BLaER1 treated with 17β-estradiol and CSF1 and Interleukin-3, amounts not matched to agents 10 nM and 100 nM (cell line): ENCODE measurements around the gene ZNF800.

ENCODE experiments used
- H3K27ac ChIP-seq, 11 experiments: shearing (Covaris generic); formaldehyde crosslinking; 2 replicates each; pipeline ENCODE4 v1.8.1; 2022
- H3K27me3 ChIP-seq, 11 experiments: shearing (Covaris generic); formaldehyde crosslinking; 2 replicates each; pipeline ENCODE4 v1.8.1; 2022
- H3K36me3 ChIP-seq, 11 experiments: shearing (Covaris generic); formaldehyde crosslinking; 2 replicates each; pipeline ENCODE4 v1.8.1; 2022
- H3K4me1 ChIP-seq, 10 experiments: shearing (Covaris generic); formaldehyde crosslinking; 2 replicates each; pipeline ENCODE4 v1.8.1; 2022
- H3K4me2 ChIP-seq, 11 experiments: shearing (Covaris generic); formaldehyde crosslinking; 2 replicates each; pipeline ENCODE4 v1.8.1; 2022
- H3K4me3 ChIP-seq, 10 experiments: shearing (Covaris generic); formaldehyde crosslinking; 2 replicates each; pipeline ENCODE4 v1.8.1; 2022
- H3K9ac ChIP-seq, 11 experiments: shearing (Covaris generic); formaldehyde crosslinking; 2 replicates each; pipeline ENCODE4 v1.8.1; 2022
- H3K9me3 ChIP-seq, 11 experiments: shearing (Covaris generic); formaldehyde crosslinking; replicated peaks in 1 of 11; 2 replicates each; pipeline ENCODE4 v1.8.1; 2022
- H4K20me1 ChIP-seq, 11 experiments: shearing (Covaris generic); formaldehyde crosslinking; 2 replicates each; pipeline ENCODE4 v1.8.1; 2022
- Cebpa-rat ChIP-seq, 11 experiments: shearing (Covaris generic); IDR thresholded peaks; 2 replicates each; pipeline ENCODE4 v1.8.1; 2022

The ZNF800 gene

GRCh38 chr7:127383123-127383835 lies 9.2 kb downstream of the ZNF800 start:
- no peaks in the 10 kb centered on the region for H3K27me3 ChIP-seq
- peak overlapping the region in 3 of 11 experiments; percentile 13 to 19 (median 17); a peak in 3 of 22 replicates for H3K4me2 ChIP-seq
- no peak for TF ChIP-seq Cebpa-rat (IDR thresholded peaks at IDR 0.05)
- H3K27ac ChIP-seq: no peak overlapping the region
- H3K4me3 ChIP-seq: no peak overlapping the region
- peaks cover 0 to 52% (median 8%) of the 10 kb centered on the region in 10 experiments; a peak in 11 of 20 replicates for H3K4me1 ChIP-seq
- H3K9ac ChIP-seq: 0 out of 22 replicates have a peak overlapping the region, but pooled peaks of 1 of the 11 experiments have one; percentile 34
- H4K20me1 ChIP-seq: peaks cover 57 to 97% (median 90%) of the 10 kb centered on the region in 11 experiments
- no peaks in the 10 kb centered on the region for H3K9me3 ChIP-seq
- peaks cover 50 to 97% (median 82%) of the 10 kb centered on the region in 11 experiments for H3K36me3 ChIP-seq

- Histone ChIP-seq H3K36me3 (peaks cover 47 to 97% (median 82%) of the 10 kb centered on the region in 11 experiments), H3K9me3 (no peaks in the 10 kb centered on the region), H3K4me1 (peaks cover 0 to 48% (median 8%) of the 10 kb centered on the region in 10 experiments; a peak in 10 of 20 replicates), H3K27ac (no peak overlapping the region), H3K27me3 (no peaks in the 10 kb centered on the region), H4K20me1 (peaks cover 59 to 97% (median 90%) of the 10 kb centered on the region in 11 experiments), H3K4me2 (peak overlapping the region in 2 of 11 experiments; percentile 13 to 46; a peak in 4 of 22 replicates), H3K9ac (0 out of 22 replicates have a peak overlapping the region, but pooled peaks of 1 of the 11 experiments have one; percentile 34), H3K4me3 (no peak overlapping the region)
- no peak for TF ChIP-seq Cebpa-rat (IDR thresholded peaks at IDR 0.05)
Measured at GRCh38 chr7:127382301-127383085, 10.0 kb downstream of the ZNF800 start.

DNA sequence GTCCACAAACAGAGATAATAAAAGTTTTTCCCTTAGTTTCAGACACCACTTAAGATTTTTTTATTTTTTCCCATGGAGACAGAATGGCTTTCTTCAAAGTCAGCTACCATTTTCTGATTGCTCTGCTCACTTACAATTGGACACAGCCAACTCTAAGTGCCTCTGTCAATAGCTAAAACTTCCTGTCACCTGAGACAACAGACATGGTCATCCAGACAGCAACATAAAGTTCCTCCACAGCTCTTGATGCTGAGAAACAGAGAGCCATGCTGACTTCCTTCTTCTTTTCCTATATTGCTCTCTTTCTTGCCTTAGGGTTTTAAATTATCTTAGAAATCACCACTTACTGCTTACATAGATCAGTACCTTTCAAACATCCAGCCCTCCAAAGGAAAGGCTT lies 12.0 kb downstream of the ZNF800 start:
- no peak overlapping the region for H3K4me3 ChIP-seq
- no peak for TF ChIP-seq Cebpa-rat (IDR thresholded peaks at IDR 0.05)
- peaks cover 48 to 97% (median 81%) of the 10 kb centered on the region in 11 experiments; a peak in 21 of 22 replicates for H3K36me3 ChIP-seq
- H3K9ac ChIP-seq: no peak overlapping the region
- no peaks in the 10 kb centered on the region for H3K9me3 ChIP-seq
- no peaks in the 10 kb centered on the region for H3K27me3 ChIP-seq
- no peak overlapping the region for H3K27ac ChIP-seq
- H3K4me2 ChIP-seq: peak overlapping the region in 3 of 11 experiments; percentile 13 to 74 (median 21); a peak in 4 of 22 replicates
- H4K20me1 ChIP-seq: peaks cover 56 to 98% (median 91%) of the 10 kb centered on the region in 11 experiments
- peaks cover 0 to 54% (median 8%) of the 10 kb centered on the region in 10 experiments; a peak in 9 of 20 replicates for H3K4me1 ChIP-seq

GRCh38 chr7:127379642-127380041 lies 12.9 kb downstream of the ZNF800 start:
- H3K36me3 ChIP-seq: peaks cover 51 to 97% (median 78%) of the 10 kb centered on the region in 11 experiments
- no peak overlapping the region for H3K27ac ChIP-seq

GRCh38 chr7:127378537-127378936 lies 14.0 kb downstream of the ZNF800 start:
- H3K36me3 ChIP-seq: peaks cover 59 to 97% (median 78%) of the 10 kb centered on the region in 11 experiments

More at GRCh38 chr7:127379642-127380041, 12.9 kb downstream of the ZNF800 start:
- Histone ChIP-seq H3K4me2 (peak overlapping the region in 1 of 11 experiments; percentile 74; a peak in 1 of 22 replicates), H4K20me1 (peaks cover 56 to 94% (median 85%) of the 10 kb centered on the region in 11 experiments), H3K4me1 (peaks cover 0 to 54% (median 8%) of the 10 kb centered on the region in 10 experiments; a peak in 9 of 20 replicates), H3K9ac (no peak overlapping the region), H3K9me3 (no peaks in the 10 kb centered on the region), H3K4me3 (no peak overlapping the region), H3K27me3 (no peaks in the 10 kb centered on the region)
- TF ChIP-seq Cebpa-rat (IDR thresholded peaks at IDR 0.05): no peak

GRCh38 chr7:127377425-127377824 lies 15.1 kb downstream of the ZNF800 start:
- H3K4me1 ChIP-seq: peaks cover 0 to 35% (median 6%) of the 10 kb centered on the region in 10 experiments; a peak in 9 of 20 replicates
- H3K4me3 ChIP-seq: no peak overlapping the region
- H3K27me3 ChIP-seq: no peaks in the 10 kb centered on the region
- peaks cover 56 to 94% (median 83%) of the 10 kb centered on the region in 11 experiments for H4K20me1 ChIP-seq
- no peaks in the 10 kb centered on the region for H3K9me3 ChIP-seq
- TF ChIP-seq Cebpa-rat (IDR thresholded peaks at IDR 0.05): no peak
- no peak overlapping the region for H3K4me2 ChIP-seq
- no peak overlapping the region for H3K27ac ChIP-seq
- H3K9ac ChIP-seq: no peak overlapping the region
- peaks cover 59 to 97% (median 78%) of the 10 kb centered on the region in 11 experiments for H3K36me3 ChIP-seq

More at GRCh38 chr7:127378537-127378936, 14.0 kb downstream of the ZNF800 start:
- Histone ChIP-seq H3K9ac (no peak overlapping the region), H3K27ac (no peak overlapping the region), H3K4me3 (no peak overlapping the region), H3K4me2 (no peak overlapping the region), H3K9me3 (no peaks in the 10 kb centered on the region), H3K27me3 (no peaks in the 10 kb centered on the region), H4K20me1 (peaks cover 59 to 94% (median 83%) of the 10 kb centered on the region in 11 experiments), H3K4me1 (peaks cover 0 to 46% (median 8%) of the 10 kb centered on the region in 10 experiments; a peak in 9 of 20 replicates)
- no peak for TF ChIP-seq Cebpa-rat (IDR thresholded peaks at IDR 0.05)

DNA sequence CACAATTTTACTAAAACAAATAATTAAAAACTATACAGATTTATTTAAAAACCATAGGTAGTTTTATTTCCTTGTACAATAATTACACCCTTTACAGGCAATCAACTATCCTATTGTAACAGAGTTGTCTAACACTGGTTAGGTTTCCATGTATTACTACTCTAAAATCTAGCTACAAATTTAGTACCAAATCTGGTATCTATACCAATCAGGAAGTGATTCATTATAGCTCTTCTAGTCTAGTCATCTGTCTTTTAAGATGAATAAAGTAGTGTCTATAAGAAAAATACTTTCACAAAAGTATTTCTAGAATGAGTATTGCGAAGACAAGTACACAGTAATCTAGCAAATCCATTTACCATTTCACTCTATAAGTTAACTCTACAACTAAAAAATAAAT lies 16.9 kb downstream of the ZNF800 start:
- no peaks in the 10 kb centered on the region for H3K27me3 ChIP-seq
- no peaks in the 10 kb centered on the region for H3K9me3 ChIP-seq
- H3K4me2 ChIP-seq: no peak overlapping the region
- peaks cover 0 to 22% (median 3%) of the 10 kb centered on the region in 10 experiments; a peak in 9 of 20 replicates for H3K4me1 ChIP-seq
- no peak for TF ChIP-seq Cebpa-rat (IDR thresholded peaks at IDR 0.05)
- no peak overlapping the region for H3K9ac ChIP-seq
- H4K20me1 ChIP-seq: peaks cover 51 to 93% (median 72%) of the 10 kb centered on the region in 11 experiments
- H3K27ac ChIP-seq: no peak overlapping the region
- H3K36me3 ChIP-seq: peaks cover 56 to 97% (median 80%) of the 10 kb centered on the region in 11 experiments
- no peak overlapping the region for H3K4me3 ChIP-seq

- H3K4me3 ChIP-seq: no peak overlapping the region
- H3K27ac ChIP-seq: no peak overlapping the region
- H3K4me2 ChIP-seq: no peak overlapping the region
- TF ChIP-seq Cebpa-rat (IDR thresholded peaks at IDR 0.05): no peak
- H3K4me1 ChIP-seq: no peaks in the 10 kb centered on the region
- peaks cover 89 to 100% (median 94%) of the 10 kb centered on the region in 11 experiments for H3K36me3 ChIP-seq
- no peaks in the 10 kb centered on the region for H3K27me3 ChIP-seq
- H4K20me1 ChIP-seq: peaks cover 38 to 99% (median 88%) of the 10 kb centered on the region in 11 experiments; a peak in 21 of 22 replicates
- H3K9ac ChIP-seq: no peak overlapping the region
- H3K9me3 ChIP-seq: no peaks in the 10 kb centered on the region; a peak in 1 of 22 replicates
Measured at GRCh38 chr7:127367679-127368078, 24.8 kb downstream of the ZNF800 start.
